T-helper 2 cell treated with Interferon-gamma antibody and Interleukin-4, amounts not matched to agents 5 μg/mL and 100 μg/mL, for 36 hours (primary cell): ENCODE results near the gene CDK2AP2.
"Not testable (repeated sequence)": the region's sequence is repeated elsewhere in the genome, so short reads cannot be mapped to it uniquely, and the experiment has no call there.

Source experiments
- DNase-seq: peaks from one replicate; pipeline ENCODE4 v3.0.0; 2021; ENCODE audit warnings: low spot score
- H3K27ac Mint-ChIP-seq: one replicate; pipeline ENCODE4 v1.8.0; 2021; ENCODE audit warnings: mild to moderate bottlenecking, mixed read lengths
- H3K27me3 Mint-ChIP-seq: one replicate; pipeline ENCODE4 v1.8.0; 2021; ENCODE audit warnings: low read depth, mixed read lengths
- H3K36me3 Mint-ChIP-seq: one replicate; pipeline ENCODE4 v1.8.0; 2021; ENCODE audit warnings: low read depth, mixed read lengths
- H3K4me1 Mint-ChIP-seq: one replicate; pipeline ENCODE4 v1.8.0; 2021; ENCODE audit warnings: low read depth, mixed read lengths
- H3K4me3 Mint-ChIP-seq: one replicate; pipeline ENCODE4 v1.8.0; 2022; ENCODE audit warnings: mild to moderate bottlenecking, moderate library complexity, mixed read lengths
- H3K9me3 Mint-ChIP-seq: one replicate; pipeline ENCODE4 v1.8.0; 2021; ENCODE audit warnings: mixed read lengths

CDK2AP2 gene

DNA sequence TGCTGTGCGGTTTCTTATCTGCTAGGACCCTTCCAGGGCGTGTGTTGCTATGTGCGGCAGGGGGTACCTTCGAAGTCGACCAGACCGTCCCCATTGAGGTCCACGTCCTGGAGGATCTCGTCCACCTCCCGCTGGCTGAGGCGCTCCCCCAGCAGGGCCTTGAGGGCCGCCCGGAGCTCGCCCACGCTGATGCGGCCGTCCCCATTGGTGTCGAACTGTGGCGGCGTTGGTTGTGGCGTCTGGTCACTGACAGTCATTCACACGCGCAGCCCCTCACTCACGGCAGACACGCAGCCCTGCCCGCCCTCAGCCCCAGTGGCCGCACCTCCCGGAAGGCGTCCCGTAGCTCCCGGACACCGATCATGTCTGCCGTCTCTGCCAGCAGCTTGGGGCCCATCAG lies 11.8 kb upstream of the CDK2AP2 start:
- H3K36me3 Mint-ChIP-seq, result no peaks in the 10 kb centered on the region
- no peaks in the 10 kb centered on the region for H3K4me1 Mint-ChIP-seq
- DNase-seq, result no peak

DNA sequence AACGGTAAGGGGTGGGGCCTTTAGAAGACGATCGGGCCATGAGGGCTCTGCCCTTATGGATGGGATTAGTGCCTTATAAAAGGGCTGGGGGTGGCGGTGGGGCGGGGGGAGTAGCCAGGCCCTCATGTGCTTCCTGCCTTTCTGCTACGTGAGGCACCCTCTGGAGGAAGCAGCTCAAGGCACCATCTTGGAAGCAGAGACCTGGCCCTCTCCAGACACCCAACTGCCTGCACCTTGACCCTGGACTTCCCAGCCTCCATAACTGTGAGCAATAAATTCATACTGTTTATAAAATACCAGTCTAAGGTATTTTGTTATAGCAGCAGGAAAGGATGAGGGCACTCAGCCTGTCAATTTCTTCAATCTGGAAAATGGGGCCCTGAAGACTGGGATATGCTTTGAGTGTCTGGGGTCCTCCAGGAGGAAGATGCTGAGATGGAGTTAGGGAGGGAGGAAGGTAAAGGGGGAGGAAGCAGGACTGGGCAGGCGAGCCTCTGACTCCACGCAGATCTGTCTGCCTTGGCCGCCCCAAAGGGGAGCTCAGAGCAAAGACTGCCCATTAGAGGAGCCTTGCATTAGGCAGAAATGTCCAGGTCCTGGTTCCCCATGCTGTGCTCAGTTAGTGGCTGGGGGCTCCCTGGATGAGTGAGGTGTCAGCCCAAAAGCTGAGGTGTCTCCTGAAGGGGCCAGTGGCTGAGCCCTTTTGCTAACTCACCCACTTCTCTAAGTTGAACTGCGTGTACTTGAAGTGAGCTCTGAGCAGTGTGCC lies 10.0 kb upstream of the CDK2AP2 start:
- Mint-ChIP-seq H3K27me3 (peaks cover 6% of the 10 kb centered on the region), H3K9me3 (no peaks in the 10 kb centered on the region), H3K27ac (no peak overlapping the region), H3K4me1 (no peaks in the 10 kb centered on the region), H3K4me3 (no peak overlapping the region), H3K36me3 (no peaks in the 10 kb centered on the region)
- no peak for DNase-seq

More for the DNA sequence above, 11.8 kb upstream of the CDK2AP2 start:
- Mint-ChIP-seq H3K27ac (no peak overlapping the region), H3K4me3 (no peak overlapping the region), H3K27me3 (no peaks in the 10 kb centered on the region), H3K9me3 (no peaks in the 10 kb centered on the region)

- Mint-ChIP-seq H3K4me3 (no peak overlapping the region), H3K27ac (no peak overlapping the region), H3K4me1 (no peaks in the 10 kb centered on the region), H3K9me3 (no peaks in the 10 kb centered on the region), H3K27me3 (peaks cover 9% of the 10 kb centered on the region), H3K36me3 (no peaks in the 10 kb centered on the region)
- DNase-seq, result no peak
Measured at GRCh38 chr11:67516806-67517205, 8.8 kb upstream of the CDK2AP2 start.

DNA sequence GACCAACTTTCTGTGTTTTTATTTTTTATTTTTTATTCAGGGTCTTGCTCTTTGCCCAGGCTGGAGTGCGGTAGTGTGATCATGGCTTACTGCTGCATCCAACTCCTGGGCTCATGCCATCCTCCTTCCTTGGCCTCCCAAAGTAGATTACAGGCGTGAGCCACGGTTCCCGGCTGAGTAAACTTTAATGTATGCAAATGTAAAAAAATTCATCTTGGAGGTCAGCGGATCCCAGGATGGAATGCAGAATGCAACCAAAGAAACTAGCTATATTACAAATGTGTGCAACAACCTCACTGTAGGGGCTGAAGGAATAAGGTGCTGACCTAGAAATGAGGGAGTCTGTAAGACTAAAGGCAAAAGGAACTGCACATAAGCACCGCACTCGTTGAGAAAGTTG lies 6.2 kb upstream of the CDK2AP2 start:
- Mint-ChIP-seq H3K9me3 (no peaks in the 10 kb centered on the region), H3K27me3 (peaks cover 17% of the 10 kb centered on the region), H3K4me1 (peaks cover 4% of the 10 kb centered on the region), H3K36me3 (no peaks in the 10 kb centered on the region), H3K27ac (no peak overlapping the region), H3K4me3 (no peak overlapping the region)
- no peak for DNase-seq

DNA sequence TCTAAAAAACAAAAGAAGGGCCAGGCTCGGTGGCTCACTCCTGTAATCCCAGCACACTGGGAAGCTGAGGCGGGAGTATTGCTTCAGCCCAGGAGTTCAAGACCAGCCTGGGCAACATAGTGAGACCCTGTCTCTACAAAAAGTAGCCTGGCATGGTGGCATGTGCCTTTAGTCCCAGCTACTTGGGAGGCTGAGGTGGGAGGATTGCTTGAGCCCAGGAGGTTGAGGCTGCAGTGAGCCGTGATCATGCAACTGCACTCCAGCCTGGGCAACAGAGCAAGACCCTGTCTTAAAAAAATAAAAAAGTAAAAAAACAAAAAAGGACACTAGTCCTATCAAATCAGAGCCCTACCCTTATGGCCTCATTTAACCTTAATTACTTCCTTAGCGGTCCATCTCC lies 3.6 kb upstream of the CDK2AP2 start:
- peaks cover 17% of the 10 kb centered on the region for H3K27me3 Mint-ChIP-seq
- DNase-seq, H3K27ac Mint-ChIP-seq, H3K36me3 Mint-ChIP-seq, H3K9me3 Mint-ChIP-seq, H3K4me3 Mint-ChIP-seq: not testable (repeated sequence)
- peaks cover 16% of the 10 kb centered on the region for H3K4me1 Mint-ChIP-seq

- Mint-ChIP-seq H3K4me1 (peaks cover 27% of the 10 kb centered on the region), H3K27me3 (peaks cover 17% of the 10 kb centered on the region), H3K27ac (peak overlapping the region; percentile 50), H3K4me3 (no peak overlapping the region), H3K36me3 (peaks cover 12% of the 10 kb centered on the region), H3K9me3 (no peaks in the 10 kb centered on the region)
- DNase-seq, result no peak
Measured at GRCh38 chr11:67510023-67510345, 2.0 kb upstream of the CDK2AP2 start.

GRCh38 chr11:67508486-67509121 lies 642 bp upstream of the CDK2AP2 start:
- H3K4me3 Mint-ChIP-seq, result peak overlapping the region; percentile 94
- H3K27me3 Mint-ChIP-seq, result peaks cover 11% of the 10 kb centered on the region
- H3K36me3 Mint-ChIP-seq, result peaks cover 12% of the 10 kb centered on the region
- DNase-seq, result peak; percentile 97
- H3K4me1 Mint-ChIP-seq, result peaks cover 27% of the 10 kb centered on the region
- H3K9me3 Mint-ChIP-seq, result no peaks in the 10 kb centered on the region
- peak overlapping the region; percentile 91 for H3K27ac Mint-ChIP-seq

- peaks cover 31% of the 10 kb centered on the region for H3K4me1 Mint-ChIP-seq
- peak overlapping the region; percentile 91 for H3K27ac Mint-ChIP-seq
- H3K36me3 Mint-ChIP-seq, result peaks cover 16% of the 10 kb centered on the region
- no peaks in the 10 kb centered on the region for H3K9me3 Mint-ChIP-seq
- no peak for DNase-seq
- peak overlapping the region; percentile 94 for H3K4me3 Mint-ChIP-seq
- peaks cover 11% of the 10 kb centered on the region for H3K27me3 Mint-ChIP-seq
Measured at GRCh38 chr11:67507242-67507863, 609 bp downstream of the CDK2AP2 start.

DNA sequence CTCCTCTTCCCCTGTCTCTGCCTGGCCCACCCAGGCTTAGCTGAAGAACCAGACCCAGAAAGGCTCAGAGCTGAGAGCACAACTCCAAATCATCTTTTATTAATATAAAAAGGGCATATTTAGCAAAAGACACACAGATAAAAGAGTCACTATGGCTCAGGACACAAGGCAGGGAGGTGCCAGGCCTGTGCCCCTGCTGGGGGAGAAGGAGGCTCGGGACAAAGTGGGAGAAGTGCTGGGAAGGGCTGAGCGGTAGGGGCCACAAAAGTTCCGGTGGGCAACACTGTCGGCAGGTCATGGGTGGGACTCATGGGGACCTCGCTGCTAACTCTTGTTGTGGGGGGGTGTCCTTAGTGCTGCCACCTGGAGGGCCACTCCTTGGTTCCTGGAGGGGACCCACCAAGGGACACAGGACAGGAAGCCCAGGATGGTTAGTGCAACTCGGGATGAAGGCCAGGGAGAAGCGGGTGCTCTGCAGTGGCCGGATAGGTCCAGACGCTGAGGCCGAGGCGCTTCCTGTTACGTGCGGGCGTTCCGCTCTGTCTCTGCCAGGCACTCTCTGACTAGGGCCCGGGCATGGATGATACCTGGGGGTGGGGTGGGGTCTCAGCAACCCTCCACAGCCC lies 1.4 kb downstream of the CDK2AP2 start:
- H3K27ac Mint-ChIP-seq, result peak overlapping the region; percentile 95
- H3K27me3 Mint-ChIP-seq, result peaks cover 9% of the 10 kb centered on the region
- no peaks in the 10 kb centered on the region for H3K9me3 Mint-ChIP-seq
- peaks cover 16% of the 10 kb centered on the region for H3K36me3 Mint-ChIP-seq
- H3K4me1 Mint-ChIP-seq, result peaks cover 31% of the 10 kb centered on the region
- no peak for DNase-seq
- H3K4me3 Mint-ChIP-seq, result peak overlapping the region; percentile 94

- Mint-ChIP-seq H3K4me1 (peaks cover 37% of the 10 kb centered on the region), H3K27me3 (peaks cover 3% of the 10 kb centered on the region), H3K27ac (peak overlapping the region; percentile 95), H3K9me3 (no peaks in the 10 kb centered on the region), H3K36me3 (peaks cover 23% of the 10 kb centered on the region), H3K4me3 (peak overlapping the region; percentile 94)
- peak; percentile 92 for DNase-seq
Measured at GRCh38 chr11:67505605-67506396, 2.2 kb downstream of the CDK2AP2 start.

DNA sequence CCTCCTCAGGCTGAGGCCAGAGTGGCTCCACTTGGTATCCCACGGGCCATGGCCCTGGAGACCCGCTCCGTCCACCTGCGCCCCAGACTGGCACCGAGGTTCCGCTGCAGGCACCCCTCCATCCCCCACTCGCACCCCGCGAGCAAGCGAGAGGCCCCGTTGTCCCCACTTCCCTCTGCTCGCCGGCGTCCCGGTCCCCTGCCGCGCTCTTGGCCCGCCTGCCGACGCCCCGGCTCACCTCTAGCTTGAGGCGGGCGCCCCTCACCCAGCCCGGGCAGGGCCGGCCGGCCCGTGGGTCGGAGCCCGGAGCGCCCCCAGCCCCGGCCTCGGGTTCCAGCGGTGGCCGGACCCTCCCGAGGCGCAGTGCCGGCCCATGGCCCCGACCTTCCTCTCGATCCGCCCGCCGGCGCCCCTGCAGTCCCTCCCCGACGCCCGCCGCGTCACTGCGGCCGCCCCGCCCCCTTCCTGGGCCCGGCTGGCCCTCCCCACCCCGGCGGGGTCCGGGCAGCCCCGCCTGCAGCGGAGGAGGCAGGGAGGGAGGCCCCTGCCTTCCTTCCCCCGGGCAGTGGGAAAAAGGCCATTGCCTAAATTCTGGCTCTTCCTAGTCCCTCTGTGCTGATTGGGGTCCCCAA lies 2.9 kb downstream of the CDK2AP2 start, which contains the start of gene PITPNM1:
PITPNM1 (minus strand) TSS at position 414 of the 632 bp plus-strand sequence. CDS start 1,183 bp downstream, outside the sequence.
- DNase-seq, result peak; percentile 83
- Mint-ChIP-seq H3K4me1 (peaks cover 41% of the 10 kb centered on the region), H3K9me3 (no peaks in the 10 kb centered on the region), H3K27me3 (peaks cover 2% of the 10 kb centered on the region), H3K4me3 (peak within 1 kb of the TSS; percentile 94), H3K27ac (peak within 1 kb of the TSS; percentile 95), H3K36me3 (peaks cover 30% of the 10 kb centered on the region)

DNA sequence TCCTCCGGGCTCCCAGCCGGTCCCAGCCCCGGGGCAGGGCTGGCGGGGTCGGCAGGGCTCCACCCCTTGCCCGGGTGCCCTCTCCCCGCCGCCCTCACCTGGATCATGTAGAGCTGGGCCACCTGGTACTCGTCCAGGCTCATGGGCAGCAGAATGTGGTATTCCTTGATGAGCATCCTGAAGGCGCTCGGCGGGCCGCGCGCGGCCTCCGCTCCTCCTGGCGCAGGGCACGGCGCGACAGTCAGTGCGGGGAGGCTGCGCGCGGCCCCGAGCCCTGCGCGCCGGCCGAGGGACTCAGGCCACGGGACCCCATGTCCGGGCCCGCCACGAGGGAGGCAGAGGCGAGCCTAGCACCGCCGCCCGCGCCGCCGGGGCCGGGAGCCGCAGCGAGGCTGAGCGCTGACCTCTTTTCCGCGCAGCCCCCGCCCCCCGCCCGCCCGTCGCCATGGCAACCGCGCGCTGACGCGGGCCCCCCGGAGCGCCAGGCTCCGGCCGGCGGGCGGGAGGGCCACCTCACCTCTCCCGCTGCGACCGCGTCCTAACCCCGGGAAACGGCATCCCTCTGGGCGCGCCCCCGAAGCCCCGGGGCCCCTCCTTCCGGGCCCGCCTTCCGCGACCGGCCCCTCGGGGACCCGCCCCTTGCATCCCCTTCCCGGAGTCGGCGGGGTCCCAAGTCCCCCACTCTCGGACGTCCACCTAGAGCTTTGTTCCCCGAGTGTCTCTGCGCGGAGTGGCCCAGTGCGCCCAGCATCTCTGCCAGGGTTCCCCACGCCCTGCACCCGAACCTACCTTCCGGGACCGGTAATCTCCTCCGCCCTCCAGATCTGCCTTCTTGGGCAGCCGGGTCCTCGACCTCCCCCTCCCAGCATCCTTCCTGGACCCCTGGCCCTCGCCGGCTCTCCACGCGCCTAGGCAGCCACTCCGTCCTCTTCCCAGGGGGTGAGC lies 3.7 kb downstream of the CDK2AP2 start:
- peak overlapping the region; percentile 81 for H3K27ac Mint-ChIP-seq
- H3K27me3 Mint-ChIP-seq, result no peaks in the 10 kb centered on the region
- peak overlapping the region; percentile 90 for H3K4me3 Mint-ChIP-seq
- peaks cover 37% of the 10 kb centered on the region for H3K4me1 Mint-ChIP-seq
- peak; percentile 28 for DNase-seq
- H3K36me3 Mint-ChIP-seq, result peaks cover 34% of the 10 kb centered on the region
- H3K9me3 Mint-ChIP-seq, result no peaks in the 10 kb centered on the region
